Gastroesophageal sphincter (tissue), 3 donors: ENCODE data around the gene DECR2.

Experiments used
- EP300 ChIP-seq: sonication (generic); formaldehyde crosslinking; IDR thresholded peaks from one replicate; pipeline ENCODE4 v1.6.1; 2017; ENCODE audit warnings: antibody characterized with exemption, mild to moderate bottlenecking
- POLR2A ChIP-seq, 2 donors: fragments of 450-650 bp; IDR thresholded peaks; one replicate each; pipeline ENCODE4 v1.6.1; 2017; ENCODE audit warnings: antibody characterized with exemption in 2 of 2, mild to moderate bottlenecking in 2 of 2, moderate library complexity in 1 of 2
- POLR2AphosphoS5 ChIP-seq: sonication (generic); formaldehyde crosslinking; IDR thresholded peaks from one replicate; pipeline ENCODE4 v1.6.1; 2017; ENCODE audit warnings: antibody characterized with exemption
- TF ChIP-seq, protein P1 (sequence below), 4 experiments: fragments of 200-600 bp in 2 of 4; fragments of 450-650 bp in 2 of 4; sonication (generic) in 1 of 4; IDR thresholded peaks; one replicate each; pipeline ENCODE4 v1.5.1; 2017 to 2019; ENCODE audit warnings: antibody characterized with exemption in 4 of 4, mild to moderate bottlenecking in 2 of 4, moderate library complexity in 2 of 4

DNA sequence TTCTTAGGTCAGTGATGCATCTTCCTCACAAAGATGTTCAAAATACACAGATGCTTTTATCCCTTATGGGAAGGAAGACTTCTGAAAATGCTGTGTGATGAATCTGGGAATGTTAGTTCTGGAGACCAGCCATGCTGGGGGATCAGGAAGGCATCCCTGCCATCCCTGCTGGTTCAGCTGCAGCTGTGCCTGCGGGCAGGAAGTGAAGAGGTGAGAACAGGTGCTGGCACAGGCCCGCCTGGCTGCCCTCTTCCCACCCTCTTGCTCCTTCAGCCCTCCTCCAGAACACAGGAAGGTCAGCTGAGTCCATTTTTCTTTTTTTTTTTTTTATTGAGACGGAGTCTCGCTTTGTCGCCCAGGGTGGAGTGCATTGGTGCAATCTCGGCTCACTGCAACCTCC, 38.9 kb downstream of the DECR2 start:
- no peak for TF ChIP-seq EP300
- TF ChIP-seq POLR2AphosphoS5, result no peak
- TF ChIP-seq, protein P1, sequence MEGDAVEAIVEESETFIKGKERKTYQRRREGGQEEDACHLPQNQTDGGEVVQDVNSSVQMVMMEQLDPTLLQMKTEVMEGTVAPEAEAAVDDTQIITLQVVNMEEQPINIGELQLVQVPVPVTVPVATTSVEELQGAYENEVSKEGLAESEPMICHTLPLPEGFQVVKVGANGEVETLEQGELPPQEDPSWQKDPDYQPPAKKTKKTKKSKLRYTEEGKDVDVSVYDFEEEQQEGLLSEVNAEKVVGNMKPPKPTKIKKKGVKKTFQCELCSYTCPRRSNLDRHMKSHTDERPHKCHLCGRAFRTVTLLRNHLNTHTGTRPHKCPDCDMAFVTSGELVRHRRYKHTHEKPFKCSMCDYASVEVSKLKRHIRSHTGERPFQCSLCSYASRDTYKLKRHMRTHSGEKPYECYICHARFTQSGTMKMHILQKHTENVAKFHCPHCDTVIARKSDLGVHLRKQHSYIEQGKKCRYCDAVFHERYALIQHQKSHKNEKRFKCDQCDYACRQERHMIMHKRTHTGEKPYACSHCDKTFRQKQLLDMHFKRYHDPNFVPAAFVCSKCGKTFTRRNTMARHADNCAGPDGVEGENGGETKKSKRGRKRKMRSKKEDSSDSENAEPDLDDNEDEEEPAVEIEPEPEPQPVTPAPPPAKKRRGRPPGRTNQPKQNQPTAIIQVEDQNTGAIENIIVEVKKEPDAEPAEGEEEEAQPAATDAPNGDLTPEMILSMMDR (IDR thresholded peaks at IDR 0.05), result no peak
- no peak for TF ChIP-seq POLR2A (IDR thresholded peaks at IDR 0.05)
